Stimulated activated naive CD8-positive, alpha-beta T cell treated with anti-CD3 and anti-CD28 coated beads, Interleukin-15, amount 100 ng/mL, for 72 hours (primary cell): ENCODE data around the gene CD300H.
"Not testable (repeated sequence)": the region's sequence is repeated elsewhere in the genome, so short reads cannot be mapped to it uniquely, and the experiment has no call there.

Experiments
- ATAC-seq: fragments of 150-1000 bp; cut with Tn5 transposase; 2 replicates; pipeline ENCODE4 v1.10.0; 2021; ENCODE audit warnings: mild to moderate bottlenecking, moderate library complexity
- DNase-seq, 2 donors: peaks; one replicate each; pipeline ENCODE4 v3.0.0; 2021 to 2022
- H3K27ac Mint-ChIP-seq, 2 donors: one replicate each; pipeline ENCODE4 v1.8.0; 2022; ENCODE audit warnings: mild to moderate bottlenecking in 2 of 2, mixed read lengths in 2 of 2, moderate library complexity in 2 of 2
- H3K27me3 Mint-ChIP-seq: one replicate; pipeline ENCODE4 v1.8.0; 2022; ENCODE audit warnings: mixed read lengths
- H3K4me1 Mint-ChIP-seq: one replicate; pipeline ENCODE4 v1.8.0; 2022; ENCODE audit warnings: mild to moderate bottlenecking, mixed read lengths
- H3K4me3 Mint-ChIP-seq, 2 donors: one replicate each; pipeline ENCODE4 v1.8.0; 2022; ENCODE audit warnings: mild to moderate bottlenecking in 2 of 2, mixed read lengths in 2 of 2, moderate library complexity in 1 of 2
- H3K9me3 Mint-ChIP-seq, 2 donors: one replicate each; pipeline ENCODE4 v1.8.0; 2022; ENCODE audit warnings: mixed read lengths in 2 of 2

Gene CD300H

GRCh38 chr17:74569020-74570003 lies 2.0 kb upstream of the CD300H start:
- H3K4me1 Mint-ChIP-seq = peaks cover 9% of the 10 kb centered on the region
- H3K9me3 Mint-ChIP-seq = no peaks in the 10 kb centered on the region
- DNase-seq (peak in 1 of 2 donors; percentile 18), ATAC-seq (peak; percentile 66)
- no peak overlapping the region for H3K4me3 Mint-ChIP-seq
- peaks cover 39% of the 10 kb centered on the region for H3K27me3 Mint-ChIP-seq
- H3K27ac Mint-ChIP-seq = no peak overlapping the region

- H3K4me1 Mint-ChIP-seq = peaks cover 9% of the 10 kb centered on the region
- no peak for DNase-seq
- ATAC-seq = no peak
- no peak overlapping the region for H3K27ac Mint-ChIP-seq
- H3K4me3 Mint-ChIP-seq = no peak overlapping the region
- peaks cover 34% of the 10 kb centered on the region for H3K27me3 Mint-ChIP-seq
- no peaks in the 10 kb centered on the region for H3K9me3 Mint-ChIP-seq
These were observed 981 bp upstream of the CD300H start for GRCh38 chr17:74568106-74568873.

- H3K9me3 Mint-ChIP-seq = no peaks in the 10 kb centered on the region
- peak; percentile 47 for ATAC-seq
- peaks cover 16% of the 10 kb centered on the region for H3K4me1 Mint-ChIP-seq
- H3K27me3 Mint-ChIP-seq = peaks cover 34% of the 10 kb centered on the region
- peak in 1 of 2 donors; percentile 32 for DNase-seq
- H3K4me3 Mint-ChIP-seq = no peak overlapping the region
- no peak overlapping the region for H3K27ac Mint-ChIP-seq
These were observed 1.1 kb downstream of the CD300H start for GRCh38 chr17:74566132-74566753.

- peak overlapping the region in 1 of 2 donors; percentile 16 for H3K27ac Mint-ChIP-seq
- ATAC-seq (no peak), DNase-seq (no peak)
- H3K4me1 Mint-ChIP-seq = peaks cover 18% of the 10 kb centered on the region
- no peak overlapping the region for H3K4me3 Mint-ChIP-seq
- H3K9me3 Mint-ChIP-seq = no peaks in the 10 kb centered on the region
- H3K27me3 Mint-ChIP-seq = peaks cover 27% of the 10 kb centered on the region
These were observed 2.2 kb downstream of the CD300H start for GRCh38 chr17:74565126-74565525.

- ATAC-seq (no peak), DNase-seq (no peak)
- Mint-ChIP-seq H3K4me1 (peaks cover 19% of the 10 kb centered on the region), H3K4me3 (no peak overlapping the region), H3K27me3 (peaks cover 13% of the 10 kb centered on the region), H3K9me3 (no peaks in the 10 kb centered on the region), H3K27ac (peak overlapping the region in 1 of 2 donors; percentile 6)
These were observed 4.0 kb downstream of the CD300H start for GRCh38 chr17:74563358-74563757.

GRCh38 chr17:74561586-74561985 lies 5.7 kb downstream of the CD300H start:
- H3K9me3 Mint-ChIP-seq = peaks cover 0 to 1% of the 10 kb centered on the region in 2 donors
- H3K4me3 Mint-ChIP-seq = no peak overlapping the region
- H3K27me3 Mint-ChIP-seq = no peaks in the 10 kb centered on the region
- H3K27ac Mint-ChIP-seq = no peak overlapping the region
- no peak for ATAC-seq
- DNase-seq = no peak
- peaks cover 19% of the 10 kb centered on the region for H3K4me1 Mint-ChIP-seq

- no peak for DNase-seq
- no peak for ATAC-seq
- no peak overlapping the region for H3K4me3 Mint-ChIP-seq
- peaks cover 0 to 8% of the 10 kb centered on the region in 2 donors for H3K9me3 Mint-ChIP-seq
- H3K27ac Mint-ChIP-seq = no peak overlapping the region
- H3K27me3 Mint-ChIP-seq = no peaks in the 10 kb centered on the region
- peaks cover 19% of the 10 kb centered on the region for H3K4me1 Mint-ChIP-seq
These were observed 8.3 kb downstream of the CD300H start for GRCh38 chr17:74558882-74559519.

- ATAC-seq, H3K27me3 Mint-ChIP-seq, DNase-seq, H3K9me3 Mint-ChIP-seq, H3K4me3 Mint-ChIP-seq, H3K27ac Mint-ChIP-seq: not testable (repeated sequence)
- H3K4me1 Mint-ChIP-seq = peaks cover 19% of the 10 kb centered on the region
These were observed 8.9 kb downstream of the CD300H start for GRCh38 chr17:74558402-74558801.

- no peak overlapping the region for H3K4me3 Mint-ChIP-seq
- H3K4me1 Mint-ChIP-seq = peaks cover 10% of the 10 kb centered on the region
- H3K9me3 Mint-ChIP-seq = peaks cover 0 to 8% of the 10 kb centered on the region in 2 donors
- ATAC-seq = no peak
- no peak for DNase-seq
- no peaks in the 10 kb centered on the region for H3K27me3 Mint-ChIP-seq
- no peak overlapping the region for H3K27ac Mint-ChIP-seq
These were observed 11.8 kb downstream of the CD300H start for GRCh38 chr17:74555427-74555940.

- Mint-ChIP-seq H3K27me3 (no peaks in the 10 kb centered on the region), H3K4me3 (no peak overlapping the region), H3K27ac (no peak overlapping the region), H3K9me3 (peaks cover 0 to 8% of the 10 kb centered on the region in 2 donors), H3K4me1 (peaks cover 10% of the 10 kb centered on the region)
- DNase-seq (no peak), ATAC-seq (no peak)
These were observed 12.4 kb downstream of the CD300H start for GRCh38 chr17:74554909-74555308.

- Mint-ChIP-seq H3K27me3 (no peaks in the 10 kb centered on the region), H3K4me3 (no peak overlapping the region), H3K4me1 (peaks cover 11% of the 10 kb centered on the region), H3K27ac (no peak overlapping the region), H3K9me3 (peaks cover 0 to 8% of the 10 kb centered on the region in 2 donors)
- DNase-seq = no peak
- no peak for ATAC-seq
These were observed 15.3 kb downstream of the CD300H start for GRCh38 chr17:74552037-74552436.

- ATAC-seq (no peak), DNase-seq (no peak)
- Mint-ChIP-seq H3K4me3 (no peak overlapping the region), H3K27ac (no peak overlapping the region), H3K9me3 (no peaks in the 10 kb centered on the region), H3K4me1 (peaks cover 11% of the 10 kb centered on the region), H3K27me3 (no peaks in the 10 kb centered on the region)
These were observed 16.7 kb downstream of the CD300H start for GRCh38 chr17:74550602-74551001.

- no peak for ATAC-seq
- Mint-ChIP-seq H3K4me1 (peaks cover 11% of the 10 kb centered on the region), H3K27me3 (no peaks in the 10 kb centered on the region), H3K4me3 (no peak overlapping the region), H3K27ac (no peak overlapping the region), H3K9me3 (no peaks in the 10 kb centered on the region)
- DNase-seq = no peak
These were observed 18.0 kb downstream of the CD300H start for GRCh38 chr17:74549343-74549742.

- Mint-ChIP-seq H3K27me3 (no peaks in the 10 kb centered on the region), H3K9me3 (no peaks in the 10 kb centered on the region), H3K27ac (peak overlapping the region in 1 of 2 donors; percentile 44), H3K4me1 (peaks cover 11% of the 10 kb centered on the region), H3K4me3 (no peak overlapping the region)
- peak in 1 of 2 donors; percentile 35 for DNase-seq
- peak; percentile 76 for ATAC-seq
These were observed 19.6 kb downstream of the CD300H start for GRCh38 chr17:74547736-74548135.

GRCh38 chr17:74547264-74547663 lies 20.0 kb downstream of the CD300H start:
- Mint-ChIP-seq H3K9me3 (no peaks in the 10 kb centered on the region), H3K27me3 (no peaks in the 10 kb centered on the region), H3K4me3 (no peak overlapping the region), H3K27ac (peak overlapping the region in 1 of 2 donors; percentile 44), H3K4me1 (peaks cover 11% of the 10 kb centered on the region)
- DNase-seq = no peak
- ATAC-seq = no peak
